HT1080 (cell line): ENCODE measurements around the gene SYNDIG1L. TPM values are rescaled to one million over a fixed set of nuclear protein-coding genes. Genes with fewer than 3 reads are reported as not detected.
"Not testable (repeated sequence)": the region's sequence is repeated elsewhere in the genome, so short reads cannot be mapped to it uniquely, and the experiment has no call there.

Experiments used
- DNase-seq: peaks from one replicate; pipeline ENCODE4 v3.0.0-alpha.2; 2015; ENCODE audit warnings: low read depth
- total RNA-seq: library from RNA; depleted of rRNA; stranded (reverse); fragments of >200 nt; shearing (Covaris generic); gene quantifications from 2 replicates; pipeline ENCODE4 v1.2.3, GENCODE V29; 2014

The SYNDIG1L gene
- total RNA-seq, 1 experiment from 2014 or later = not detected

DNA sequence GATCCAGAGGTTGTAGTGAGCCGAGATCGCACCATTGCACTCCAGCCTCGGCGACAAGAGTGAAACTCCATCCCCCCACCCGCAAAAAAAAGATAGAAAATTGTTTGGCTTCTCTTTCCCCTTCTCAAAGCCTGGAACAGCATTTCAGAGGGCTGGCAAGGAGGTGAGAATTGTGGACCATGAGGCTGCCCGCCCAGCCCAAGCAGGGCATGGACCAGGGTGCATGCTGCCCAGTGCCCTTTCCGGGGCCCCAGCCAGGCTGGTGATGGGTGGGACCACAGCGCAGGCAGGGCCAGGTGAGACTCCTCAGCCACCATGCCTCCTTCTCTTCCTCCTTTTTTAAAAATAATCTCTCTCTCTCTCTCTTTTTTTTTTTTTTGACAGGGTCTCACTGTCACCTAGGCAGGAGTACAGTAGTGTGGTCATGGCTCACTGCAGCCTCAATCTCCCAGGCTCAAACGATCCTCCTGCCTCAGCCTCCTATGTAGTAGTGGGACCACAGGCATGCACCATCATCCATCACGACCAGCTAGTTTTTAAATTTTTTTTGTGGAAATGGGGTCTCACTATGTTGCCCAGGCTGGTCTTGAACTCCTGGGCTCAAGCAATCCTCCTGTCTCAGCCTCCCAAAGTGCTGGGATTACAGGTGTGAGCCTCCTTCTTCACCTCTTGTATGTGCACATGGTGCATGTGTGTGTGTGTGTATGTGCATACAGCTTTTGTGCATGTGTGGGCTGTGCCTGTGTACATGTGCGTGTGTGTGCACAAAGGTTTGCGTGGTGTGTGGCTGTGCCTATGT is 22.2 kb downstream of the SYNDIG1L start:
- DNase-seq = no peak

GRCh38 chr14:74402401-74403251 is 23.4 kb downstream of the SYNDIG1L start:
- DNase-seq = no peak

DNA sequence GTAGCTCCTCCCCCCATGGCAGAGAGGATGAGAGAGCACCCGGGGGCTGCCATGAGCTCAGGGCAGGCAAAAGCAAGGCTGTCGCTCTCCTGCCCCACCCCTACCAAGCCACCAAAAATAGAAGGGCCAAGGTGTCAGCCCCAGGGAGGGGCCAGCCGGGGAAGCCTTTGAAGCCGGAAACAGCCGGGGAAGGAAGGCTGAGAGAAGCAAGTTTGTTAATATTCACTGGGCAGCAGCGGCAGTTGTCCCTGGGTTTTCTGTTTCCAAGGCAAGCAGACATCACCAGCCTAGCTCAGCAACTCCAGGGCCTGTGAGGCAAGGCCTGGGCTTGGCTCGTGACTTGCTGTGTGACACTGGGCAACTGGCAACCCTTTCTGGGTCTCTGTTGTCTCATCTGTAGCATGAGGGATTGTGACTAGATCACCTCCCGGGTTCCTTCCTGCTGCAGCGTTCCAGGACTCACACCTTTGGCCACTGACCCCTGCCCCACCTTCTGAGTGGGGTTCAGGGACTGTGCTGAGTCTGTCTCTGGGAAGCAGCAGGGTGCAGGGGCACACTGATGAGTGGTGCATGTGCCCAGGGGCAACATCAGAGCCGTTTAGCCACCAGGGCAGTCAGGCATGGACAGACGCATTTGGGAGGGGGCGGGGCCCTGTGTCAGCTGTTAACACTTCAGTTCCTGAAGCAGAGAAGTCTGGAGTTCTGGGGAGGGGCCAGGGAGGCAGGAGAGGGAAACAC is 24.3 kb downstream of the SYNDIG1L start:
- no peak for DNase-seq

DNA sequence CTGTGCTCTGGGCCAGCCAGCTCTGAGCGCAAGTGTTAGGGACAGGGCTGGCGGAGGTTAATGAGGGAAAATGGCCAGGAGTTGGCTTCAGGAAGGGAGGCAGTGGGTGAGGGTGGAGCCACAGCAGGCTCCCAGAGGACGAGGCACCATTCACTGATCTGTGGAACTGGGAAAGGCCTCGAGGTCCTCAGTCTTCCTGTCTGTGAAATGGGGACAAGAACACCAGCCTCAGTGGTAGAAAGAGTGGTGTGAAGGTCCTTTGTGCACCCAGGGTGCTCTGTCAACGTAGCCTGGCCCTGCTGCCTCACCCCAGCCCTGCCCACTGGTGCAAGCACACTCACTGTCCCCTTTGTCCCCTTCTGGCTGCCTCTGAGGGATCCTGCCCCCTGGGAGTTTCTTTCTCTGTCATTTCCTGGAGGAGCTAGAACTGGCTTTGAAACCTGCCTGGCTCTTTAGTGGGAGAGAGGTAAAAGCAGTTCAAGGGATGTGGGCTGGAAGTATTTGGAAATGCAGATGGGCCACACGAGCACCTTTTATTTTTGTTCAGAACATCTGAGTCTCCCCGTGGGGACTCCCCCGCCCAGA is 25.0 kb downstream of the SYNDIG1L start:
- DNase-seq = no peak

GRCh38 chr14:74400031-74400685 is 25.9 kb downstream of the SYNDIG1L start:
- DNase-seq = no peak

DNA sequence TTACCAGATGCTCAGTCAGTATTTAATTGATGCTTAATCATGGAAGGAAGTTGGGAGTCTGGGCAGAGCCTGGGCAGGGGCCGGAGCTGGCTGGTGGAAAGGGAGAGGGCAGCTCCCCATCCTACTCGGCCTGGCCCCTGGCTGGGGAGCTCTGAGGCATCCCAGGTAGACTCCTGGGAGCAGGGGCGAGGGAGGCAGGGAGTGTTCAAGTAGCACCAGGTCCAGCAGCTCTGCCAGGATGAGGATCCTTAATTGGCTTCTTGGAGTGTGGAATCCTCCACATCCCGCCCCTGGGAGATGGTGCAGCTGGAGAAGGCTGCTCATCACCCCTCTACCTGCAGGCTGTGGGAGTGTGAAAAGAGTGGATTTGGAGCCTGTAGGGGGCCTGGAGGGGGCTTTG is 30.9 kb downstream of the SYNDIG1L start:
- DNase-seq = no peak

DNA sequence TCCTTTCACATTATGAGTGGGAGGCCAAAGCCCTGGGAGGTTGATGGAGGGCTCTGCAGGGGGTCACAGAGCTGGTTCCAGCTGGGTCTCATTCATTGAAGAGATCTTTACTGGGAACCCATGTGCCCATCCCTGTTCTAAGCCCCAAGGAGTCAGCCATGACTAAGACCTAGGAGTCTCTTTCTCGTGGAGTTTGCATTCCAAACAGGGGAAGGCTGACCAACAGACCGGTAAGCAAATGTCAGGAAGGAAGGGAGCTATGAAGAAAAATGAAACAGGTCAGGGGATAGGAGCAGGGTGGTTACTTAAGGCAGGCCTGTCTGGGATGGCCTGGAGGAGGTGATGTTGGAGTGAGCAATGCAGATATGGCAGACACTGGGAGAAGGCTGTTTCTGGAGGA is 31.5 kb downstream of the SYNDIG1L start:
- DNase-seq = no peak

- no peak for DNase-seq
Measured at GRCh38 chr14:74392616-74393570, 33.1 kb downstream of the SYNDIG1L start.

DNA sequence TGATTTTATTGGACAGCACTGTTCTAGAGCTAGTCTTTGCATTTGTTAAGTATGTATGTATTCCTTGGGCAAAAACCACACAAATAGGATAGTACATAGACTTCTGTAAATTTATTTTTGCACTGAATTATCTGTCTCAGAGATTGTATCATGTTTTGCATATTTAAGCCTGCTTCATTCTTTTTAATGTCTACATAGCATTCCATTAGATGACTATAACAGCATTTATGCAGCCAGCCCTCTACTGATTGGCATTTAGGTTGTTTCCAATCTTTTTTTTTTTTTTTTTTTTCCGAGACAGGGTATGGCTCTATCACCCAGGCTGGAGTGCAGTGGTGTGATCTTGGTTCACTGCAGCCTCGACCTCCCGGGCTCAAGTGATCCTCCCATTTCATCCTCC is 34.5 kb downstream of the SYNDIG1L start:
- no peak for DNase-seq

- not testable (repeated sequence) for DNase-seq
Measured at GRCh38 chr14:74390505-74390904, 35.5 kb downstream of the SYNDIG1L start.

GRCh38 chr14:74389980-74390379 is 36.0 kb downstream of the SYNDIG1L start:
- no peak for DNase-seq

DNA sequence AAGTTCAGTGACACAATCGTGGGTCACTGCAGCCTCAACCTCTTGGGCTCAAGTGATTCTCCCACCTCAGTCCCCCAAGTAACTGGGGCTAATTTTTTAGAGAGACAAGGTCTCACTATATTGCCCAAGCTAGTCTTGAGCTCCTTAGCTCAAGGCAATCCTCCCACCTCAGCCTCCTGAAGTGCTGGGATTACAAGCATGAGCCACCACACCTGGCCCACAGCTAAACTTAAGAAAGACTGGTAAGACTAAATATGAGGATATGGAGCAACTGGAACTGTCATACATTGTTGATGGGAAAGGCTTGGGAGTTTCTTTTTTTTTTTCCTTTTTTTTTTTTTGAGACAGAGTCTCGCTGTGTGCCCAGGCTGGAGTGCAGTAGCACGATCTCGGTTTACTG is 43.8 kb downstream of the SYNDIG1L start:
- DNase-seq = no peak

DNA sequence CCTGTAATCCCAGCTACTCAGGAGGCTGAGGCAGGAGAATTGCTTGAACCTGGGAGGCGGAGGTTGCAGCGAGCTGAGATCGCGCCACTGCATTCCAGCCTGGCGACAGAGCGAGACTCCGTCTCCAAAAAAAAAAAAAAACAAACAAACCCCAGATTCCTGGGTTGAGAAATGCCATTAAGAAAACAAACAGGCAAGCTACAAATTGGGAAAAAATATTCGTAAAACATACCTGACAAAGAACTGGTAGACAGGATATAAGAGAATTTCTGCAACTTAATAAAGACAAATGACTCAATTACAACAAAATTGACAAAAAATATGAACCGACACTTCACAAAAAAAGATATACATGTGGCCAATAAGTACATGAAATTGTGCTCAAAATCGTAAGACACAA is 44.4 kb downstream of the SYNDIG1L start:
- not testable (repeated sequence) for DNase-seq

DNA sequence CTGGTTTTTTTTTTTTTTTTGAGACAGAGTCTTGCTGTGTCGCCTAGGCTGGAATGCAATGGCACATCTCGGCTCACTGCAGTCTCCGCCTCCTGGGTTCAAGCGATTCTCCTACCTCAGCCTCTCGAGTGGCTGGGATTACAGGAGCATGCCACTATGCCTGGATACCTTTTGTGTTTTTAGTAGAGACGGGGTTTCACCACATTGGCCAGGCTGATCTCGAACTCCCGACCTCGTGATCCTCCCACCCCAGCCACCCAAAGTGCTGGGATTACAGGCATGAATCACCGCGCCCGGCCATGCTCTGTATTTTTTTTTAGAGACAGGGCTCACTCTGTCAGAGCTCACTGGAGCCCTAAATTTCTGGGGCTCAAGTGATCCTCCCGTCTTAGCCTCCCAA is 45.2 kb downstream of the SYNDIG1L start:
- DNase-seq = no peak

- DNase-seq = no peak
Measured at GRCh38 chr14:74380172-74380571, 45.8 kb downstream of the SYNDIG1L start.

DNA sequence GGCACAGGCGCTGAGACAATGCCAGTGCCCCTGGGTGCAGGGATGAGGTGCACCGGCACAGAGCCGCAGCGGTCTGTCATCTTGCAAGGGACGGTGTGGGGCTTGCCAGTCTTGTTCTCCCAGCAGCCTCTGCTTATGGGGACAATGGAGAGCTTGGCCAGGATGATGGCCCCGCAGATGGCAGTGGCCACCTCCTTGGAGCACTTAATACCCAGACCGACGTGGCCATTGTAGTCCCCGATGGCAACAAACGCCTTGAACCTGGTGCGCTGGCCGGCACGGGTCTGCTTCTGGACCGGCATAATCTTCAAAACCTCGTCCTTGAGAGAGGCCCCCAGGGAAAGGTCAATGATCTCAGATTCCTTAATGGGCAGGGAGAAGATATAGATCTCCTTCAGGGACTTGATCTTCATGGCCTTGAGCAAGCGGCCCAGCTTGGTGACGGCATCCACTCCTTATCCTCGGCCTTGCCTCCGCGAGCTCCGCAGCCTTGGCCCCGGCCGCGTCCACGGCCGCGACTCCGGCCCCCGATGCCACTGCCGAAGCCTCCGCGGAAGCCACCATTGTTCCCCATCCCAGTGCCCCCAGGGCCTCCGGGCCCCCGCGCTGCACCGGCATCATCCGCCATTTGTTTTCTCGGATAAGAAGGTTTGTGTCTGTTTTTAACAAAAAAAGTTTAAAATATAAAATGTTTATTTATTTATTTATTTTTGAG is 47.9 kb downstream of the SYNDIG1L start:
- DNase-seq = no peak

DNA sequence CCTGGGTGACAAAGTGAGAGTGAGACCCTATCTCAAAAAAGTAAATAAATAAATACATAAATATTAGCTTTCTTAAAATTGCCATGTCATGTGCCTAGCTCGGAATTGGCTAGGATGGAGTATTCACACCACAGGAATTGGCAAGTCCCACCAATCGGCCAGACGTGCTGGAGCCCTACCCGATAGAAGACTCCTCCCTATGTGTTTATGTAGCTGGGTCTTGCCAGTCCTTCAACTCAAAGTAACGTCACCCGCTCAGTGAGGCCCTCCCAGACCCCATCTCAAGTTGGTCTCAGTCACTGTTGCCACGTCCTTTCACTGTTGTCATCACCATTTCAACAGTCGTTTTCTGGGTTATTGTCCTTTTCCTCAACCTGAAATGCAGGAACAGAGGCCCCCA is 57.6 kb downstream of the SYNDIG1L start:
- DNase-seq = no peak

- no peak for DNase-seq
Measured at GRCh38 chr14:74368026-74368425, 58.0 kb downstream of the SYNDIG1L start.

GRCh38 chr14:74364271-74364880 is 61.6 kb downstream of the SYNDIG1L start:
- DNase-seq = no peak
